Lower lobe of right lung (tissue), 2 donors: ENCODE data around the gene HOXA10. TPM values are rescaled to one million over a fixed set of nuclear protein-coding genes. Genes with fewer than 3 reads are reported as not detected.
A peak's percentile ranks its signal among the peaks of the same experiment; 100 is the strongest.

Source experiments
- ATAC-seq, 2 donors: fragments of 200-7000 bp; cut with Tn5 transposase; one replicate each; pipeline ENCODE4 v1.9.1; 2020 to 2022; ENCODE audit warnings: mild to moderate bottlenecking in 2 of 2, moderate library complexity in 2 of 2
- DNase-seq: peaks from one replicate; pipeline ENCODE4 v3.0.0-alpha.2; 2020
- H3K27ac ChIP-seq: fragments of 200-600 bp; one replicate; pipeline ENCODE4 v1.8.0; 2022
- H3K27me3 ChIP-seq: fragments of 200-600 bp; one replicate; pipeline ENCODE4 v1.8.0; 2022; ENCODE audit warnings: low read depth
- H3K36me3 ChIP-seq: fragments of 200-600 bp; one replicate; pipeline ENCODE4 v1.8.0; 2022; ENCODE audit warnings: mild to moderate bottlenecking
- H3K4me1 ChIP-seq: fragments of 200-600 bp; one replicate; pipeline ENCODE4 v1.8.0; 2022
- H3K4me3 ChIP-seq: fragments of 200-600 bp; one replicate; pipeline ENCODE4 v1.8.0; 2022; ENCODE audit warnings: mild to moderate bottlenecking
- H3K9me3 ChIP-seq: fragments of 200-600 bp; one replicate; pipeline ENCODE4 v1.8.0; 2022
- intact Hi-C: fragments of 100-400 bp; cut with DNase I; formaldehyde crosslinking; loops from one replicate; pipeline ENCODE4 v1.11.0; 2022
- total RNA-seq: library from RNA; stranded (reverse); fragmentation: NEBNext Ultra II Directional; extraction: Animal tissue kit (Norgen Biotek cat#: 25700); gene quantifications from one replicate; pipeline ENCODE4 v1.2.1, GENCODE V29; 2021
- TF ChIP-seq, protein P1 (sequence below): fragments of 200-600 bp; IDR thresholded peaks from one replicate; pipeline ENCODE4 v1.8.0; 2022; ENCODE audit warnings: antibody characterized with exemption, mild to moderate bottlenecking
- donor health status: DM: no; HTN: yes; CAD: no; lungs with severe emphysema.

The HOXA10 gene
- total RNA-seq, 1 donor from 2014 or later = 0.38 TPM

DNA sequence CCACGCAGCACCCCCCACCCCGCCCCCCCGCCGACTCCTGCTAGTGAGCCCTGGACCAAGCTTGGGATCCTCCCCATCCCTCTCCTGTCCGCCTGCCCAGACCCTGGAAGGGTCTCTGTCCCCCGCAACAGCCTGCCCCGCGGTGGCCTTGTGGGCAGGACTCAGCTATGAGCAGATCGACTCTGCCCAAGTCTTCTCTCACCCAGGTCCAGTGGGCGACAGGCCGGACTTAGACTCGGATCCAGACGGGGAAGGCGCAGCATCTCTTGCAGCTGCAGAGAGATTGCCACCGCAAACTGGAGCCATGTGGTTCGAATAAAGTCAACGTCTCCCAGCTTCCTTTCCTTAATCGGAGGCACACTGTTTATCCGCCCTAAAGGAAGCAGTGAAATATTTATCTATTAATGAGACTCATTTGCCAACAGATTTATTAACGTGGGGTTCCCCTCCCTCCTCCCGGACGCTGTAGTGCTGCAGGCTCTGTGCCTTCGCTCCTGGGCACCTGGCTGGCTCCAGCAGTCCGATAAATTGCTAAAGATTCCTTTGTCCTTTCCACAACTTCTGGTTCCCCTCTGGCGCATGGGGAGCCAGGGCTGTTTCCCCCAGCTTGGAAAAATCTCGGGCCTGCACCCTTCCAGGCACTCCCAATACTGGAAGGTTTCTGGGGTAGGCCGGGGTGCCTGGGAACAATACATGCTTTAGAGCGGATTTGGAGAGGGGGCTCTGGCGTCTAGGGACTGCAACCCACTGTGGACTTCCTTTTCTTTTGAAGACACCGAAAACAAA, 17.0 kb downstream of the HOXA10 start:
- no peaks in the 10 kb centered on the region for H3K9me3 ChIP-seq
- DNase-seq = no peak
- peaks cover 95% of the 10 kb centered on the region for H3K27me3 ChIP-seq
- peak overlapping the region; percentile 81 for H3K27ac ChIP-seq
- ATAC-seq = no peak
- H3K4me1 ChIP-seq = peaks cover 53% of the 10 kb centered on the region
- TF ChIP-seq, protein P1, sequence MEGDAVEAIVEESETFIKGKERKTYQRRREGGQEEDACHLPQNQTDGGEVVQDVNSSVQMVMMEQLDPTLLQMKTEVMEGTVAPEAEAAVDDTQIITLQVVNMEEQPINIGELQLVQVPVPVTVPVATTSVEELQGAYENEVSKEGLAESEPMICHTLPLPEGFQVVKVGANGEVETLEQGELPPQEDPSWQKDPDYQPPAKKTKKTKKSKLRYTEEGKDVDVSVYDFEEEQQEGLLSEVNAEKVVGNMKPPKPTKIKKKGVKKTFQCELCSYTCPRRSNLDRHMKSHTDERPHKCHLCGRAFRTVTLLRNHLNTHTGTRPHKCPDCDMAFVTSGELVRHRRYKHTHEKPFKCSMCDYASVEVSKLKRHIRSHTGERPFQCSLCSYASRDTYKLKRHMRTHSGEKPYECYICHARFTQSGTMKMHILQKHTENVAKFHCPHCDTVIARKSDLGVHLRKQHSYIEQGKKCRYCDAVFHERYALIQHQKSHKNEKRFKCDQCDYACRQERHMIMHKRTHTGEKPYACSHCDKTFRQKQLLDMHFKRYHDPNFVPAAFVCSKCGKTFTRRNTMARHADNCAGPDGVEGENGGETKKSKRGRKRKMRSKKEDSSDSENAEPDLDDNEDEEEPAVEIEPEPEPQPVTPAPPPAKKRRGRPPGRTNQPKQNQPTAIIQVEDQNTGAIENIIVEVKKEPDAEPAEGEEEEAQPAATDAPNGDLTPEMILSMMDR = no peak
- peak overlapping the region; percentile 60 for H3K4me3 ChIP-seq
- intact Hi-C loops = loop anchor here (10.0 kb wide), 1 partner anchor 782 kb away; no protein-coding TSS in a partner anchor
- no peaks in the 10 kb centered on the region for H3K36me3 ChIP-seq

DNA sequence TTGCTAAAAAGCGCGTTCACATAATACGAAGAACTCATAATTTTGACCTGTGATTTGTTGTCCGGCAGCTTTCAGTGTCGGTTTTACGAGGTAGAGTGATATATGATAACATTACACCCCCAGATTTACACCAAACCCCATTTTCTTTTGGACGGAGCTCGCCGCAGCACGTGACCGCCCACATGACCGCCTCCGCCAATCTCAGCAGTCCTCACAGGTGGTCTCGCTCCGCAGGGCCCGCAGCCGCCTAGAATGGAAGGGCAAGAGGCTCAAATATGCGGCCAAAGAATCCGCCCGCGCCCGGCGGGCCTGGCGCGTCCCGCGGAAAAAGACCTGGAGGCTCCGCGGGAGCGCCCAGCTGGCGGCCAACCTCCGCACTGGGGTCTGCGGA, 17.6 kb downstream of the HOXA10 start, which contains the start of gene HOXA7:
HOXA7 (minus strand) TSS at position 168 of the 391 bp plus-strand sequence; CDS start at position 38, 130 bp downstream.
- Histone ChIP-seq H3K36me3 (no peaks in the 10 kb centered on the region), H3K4me3 (peak within 1 kb of the TSS; percentile 60), H3K27me3 (peaks cover 95% of the 10 kb centered on the region), H3K27ac (peak within 1 kb of the TSS; percentile 81), H3K4me1 (peaks cover 56% of the 10 kb centered on the region), H3K9me3 (no peaks in the 10 kb centered on the region)
- DNase-seq (no peak), ATAC-seq (peak in 1 of 2 donors; percentile 14)
- TF ChIP-seq, protein P1 = no peak
- intact Hi-C loops = loop anchor here (10.0 kb wide), 1 partner anchor 782 kb away; no protein-coding TSS in a partner anchor

DNA sequence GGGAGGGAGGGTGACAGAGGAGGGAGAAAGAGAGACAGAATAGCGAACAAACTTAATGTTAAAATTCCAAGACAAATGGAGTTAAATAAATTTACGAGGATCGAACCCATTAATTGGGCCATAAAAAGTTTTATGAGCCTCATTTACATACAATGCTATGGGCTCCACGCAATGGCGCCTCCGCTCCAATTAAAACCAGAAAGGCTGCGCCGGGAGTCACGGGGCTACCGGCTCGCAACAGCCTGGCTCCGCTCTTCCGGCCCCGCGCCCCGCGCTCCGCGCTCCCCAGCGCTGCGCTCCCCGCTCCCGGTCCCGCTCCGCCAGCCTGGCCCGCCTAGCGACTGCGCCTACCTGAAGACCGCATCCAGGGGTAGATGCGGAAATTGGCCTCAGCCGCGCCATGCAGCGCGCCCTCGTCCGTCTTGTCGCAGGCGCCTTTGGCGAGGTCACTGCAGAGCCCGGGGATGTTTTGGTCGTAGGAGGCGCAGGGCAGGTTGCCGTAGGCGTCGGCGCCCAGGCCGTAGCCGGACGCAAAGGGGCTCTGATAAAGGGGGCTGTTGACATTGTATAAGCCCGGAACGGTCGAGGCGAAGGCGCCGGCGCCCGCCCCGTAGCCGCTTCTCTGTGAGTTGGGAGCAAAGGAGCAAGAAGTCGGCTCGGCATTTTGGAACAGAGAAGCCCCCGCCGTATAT, 18.2 kb downstream of the HOXA10 start:
- DNase-seq (no peak), ATAC-seq (peak in 1 of 2 donors; percentile 2)
- Histone ChIP-seq H3K27me3 (peaks cover 97% of the 10 kb centered on the region), H3K9me3 (no peaks in the 10 kb centered on the region), H3K4me3 (peak overlapping the region; percentile 60), H3K27ac (peak overlapping the region; percentile 81), H3K4me1 (peaks cover 57% of the 10 kb centered on the region), H3K36me3 (no peaks in the 10 kb centered on the region)
- intact Hi-C loops = loop anchor here (10.0 kb wide), 1 partner anchor 781 kb away; no protein-coding TSS in a partner anchor
- TF ChIP-seq, protein P1 = no peak

DNA sequence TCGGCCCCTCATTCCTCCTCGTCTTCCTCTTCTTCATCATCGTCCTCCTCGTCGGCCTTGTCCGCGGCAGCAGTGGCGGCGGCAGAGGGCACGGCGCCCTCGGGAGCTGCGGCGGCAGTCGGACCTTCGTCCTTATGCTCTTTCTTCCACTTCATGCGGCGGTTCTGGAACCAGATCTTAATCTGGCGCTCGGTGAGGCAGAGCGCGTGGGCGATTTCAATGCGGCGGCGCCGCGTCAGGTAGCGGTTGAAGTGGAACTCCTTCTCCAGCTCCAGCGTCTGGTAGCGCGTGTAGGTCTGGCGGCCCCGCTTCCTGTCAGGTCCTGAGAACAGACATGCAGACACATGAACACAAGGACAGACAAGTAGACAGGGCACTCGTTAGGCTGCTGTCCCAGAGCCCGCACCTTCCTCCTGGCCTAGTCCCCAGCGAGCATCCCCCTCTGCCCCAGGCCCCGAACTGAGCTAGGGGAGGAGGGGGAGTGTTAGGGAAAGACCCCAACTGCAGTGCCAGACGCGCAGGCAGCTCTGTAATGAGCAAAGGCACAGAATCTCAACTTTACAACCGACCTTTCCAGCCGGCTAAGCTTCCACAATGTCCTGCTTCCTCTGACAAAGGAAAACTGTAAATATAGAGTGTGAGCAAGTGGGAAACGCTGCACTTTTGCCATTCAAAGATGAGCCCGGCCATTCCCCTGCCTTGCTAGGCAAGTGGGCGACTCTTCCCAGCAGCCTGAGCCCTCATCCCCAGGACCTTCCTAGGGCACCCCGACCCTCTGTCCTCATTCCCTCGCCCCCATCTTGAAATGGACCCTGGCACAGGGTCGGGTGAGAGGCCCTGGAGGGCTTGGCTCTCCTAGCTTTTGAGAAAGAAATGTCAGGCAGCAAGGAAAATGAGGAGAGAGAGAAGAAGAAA, 19.0 kb downstream of the HOXA10 start:
- Histone ChIP-seq H3K4me3 (peak overlapping the region; percentile 60), H3K4me1 (peaks cover 58% of the 10 kb centered on the region), H3K36me3 (no peaks in the 10 kb centered on the region), H3K27me3 (peaks cover 94% of the 10 kb centered on the region), H3K9me3 (no peaks in the 10 kb centered on the region), H3K27ac (peak overlapping the region; percentile 81)
- TF ChIP-seq, protein P1 = no peak
- no peak for ATAC-seq
- DNase-seq = no peak
- intact Hi-C loops = loop anchor here (10.0 kb wide), 1 partner anchor 780 kb away; no protein-coding TSS in a partner anchor

DNA sequence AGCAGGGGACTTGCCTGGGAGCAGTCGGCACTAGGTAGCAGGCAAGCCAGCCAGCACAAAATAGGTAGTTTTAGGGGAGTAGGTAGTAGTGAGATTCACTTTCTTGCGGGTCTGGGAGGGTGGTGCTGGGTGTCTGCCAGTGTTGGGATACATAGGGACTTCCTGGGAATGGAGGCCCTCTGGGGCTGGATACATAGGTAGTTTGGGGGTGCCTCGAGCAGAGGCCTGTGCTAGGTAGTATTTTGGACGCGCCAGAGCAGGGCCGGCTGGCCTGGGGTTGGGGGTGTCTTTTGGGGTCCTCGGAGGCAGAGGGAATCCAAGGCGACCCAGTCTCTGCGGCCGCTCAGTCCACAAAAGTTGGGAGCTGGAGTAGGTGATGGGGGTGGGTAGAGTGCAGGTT, 19.8 kb downstream of the HOXA10 start:
- ATAC-seq = no peak
- TF ChIP-seq, protein P1 = no peak
- Histone ChIP-seq H3K36me3 (no peaks in the 10 kb centered on the region), H3K4me1 (peaks cover 57% of the 10 kb centered on the region), H3K27me3 (peaks cover 94% of the 10 kb centered on the region), H3K9me3 (no peaks in the 10 kb centered on the region), H3K4me3 (no peak overlapping the region), H3K27ac (no peak overlapping the region)
- no peak for DNase-seq
- intact Hi-C loops = loop anchor here (10.0 kb wide), 1 partner anchor 780 kb away; no protein-coding TSS in a partner anchor
